HepG2 (cell line): ENCODE results near the gene NISCH. TPM values are rescaled to one million over a fixed set of nuclear protein-coding genes. Genes with fewer than 3 reads are reported as not detected.

Experiments
- ATAC-seq: fragments of 200-7000 bp; cut with Tn5 transposase; 3 replicates; pipeline ENCODE4 v1.9.1; 2020; ENCODE audit warnings: mild to moderate bottlenecking, moderate library complexity
- Bru-seq: library from RNA; stranded (reverse); fragments of 400-500 nt; gene quantifications from one replicate; lab custom pipeline; 2021; lab: Mats Ljungman, UMichigan
- BruChase-seq, 2 experiments: library from RNA; stranded (reverse); fragments of 400-500 nt; gene quantifications; one replicate each; lab custom pipeline; 2021; lab: Mats Ljungman, UMichigan
- BruUV-seq: library from RNA; stranded (reverse); fragments of 400-500 nt; replicated peaks from 2 replicates; lab custom pipeline; 2021; lab: Mats Ljungman, UMichigan
- CTCF ChIA-PET: fragments of 300-600 bp; formaldehyde crosslinking; extraction: SDS; loops from one replicate; lab custom pipeline; 2021; ENCODE audit warnings: low total read pairs, inconsistent platforms, low intra/inter-chr PET ratio; lab: Yijun Ruan, JAX
- POLR2A ChIA-PET: fragments of 350-600 bp; sonication (Branson Sonifier 250); formaldehyde crosslinking; loops from one replicate; lab custom pipeline; 2020; ENCODE audit warnings: antibody characterized with exemption, inconsistent platforms; lab: Yijun Ruan, JAX
- DNase-seq: peaks from one replicate; pipeline ENCODE4 v3.0.0-alpha.2; 2015; ENCODE audit warnings: low spot score
- FAIRE-seq: peaks from 3 replicates; lab custom pipeline; 2011; peaks lifted over from hg19 to GRCh38; lab: Jason Lieb, UNC
- H2AFZ ChIP-seq: one replicate; pipeline ENCODE4 v1.6.1; 2011; ENCODE audit warnings: low read length, inconsistent platforms
- H3K27ac ChIP-seq: fragments of 300-600 bp; 3 replicates; pipeline ENCODE4 v1.8.0; 2011; ENCODE audit warnings: mixed run types, mild to moderate bottlenecking, mixed read lengths, low read length, inconsistent platforms; ENCODE audit not compliant: insufficient read depth; ENCODE audit errors: extremely low read length
- H3K27me3 ChIP-seq, 2 experiments: fragments of 200-600 bp in 1 of 2; 2 replicates in 1 of 2; 3 replicates in 1 of 2; pipeline versions ENCODE4 v1.6.0 to v1.8.0; 2011; ENCODE audit warnings: low read length in 2 of 2, mild to moderate bottlenecking in 2 of 2, moderate library complexity in 2 of 2, inconsistent platforms in 1 of 2; ENCODE audit not compliant: insufficient read depth in 2 of 2, control insufficient read depth in 1 of 2
- H3K36me3 ChIP-seq, 2 experiments: fragments of 200-600 bp in 1 of 2; replicated peaks in 1 of 2; 2 replicates in 1 of 2; 3 replicates in 1 of 2; pipeline versions ENCODE4 v1.5.1 to v1.8.0; 2011; ENCODE audit warnings: low read length in 2 of 2, inconsistent platforms in 1 of 2; ENCODE audit not compliant: insufficient read depth in 2 of 2, control insufficient read depth in 1 of 2
- H3K4me1 ChIP-seq: 2 replicates; pipeline ENCODE4 v1.5.1; 2012; ENCODE audit warnings: low read length, inconsistent platforms; ENCODE audit not compliant: insufficient read depth
- H3K4me2 ChIP-seq: 2 replicates; pipeline ENCODE4 v1.6.0; 2011; ENCODE audit warnings: low read depth, low read length, inconsistent platforms
- H3K4me3 ChIP-seq, 3 experiments: fragments of 200-600 bp in 1 of 3; sonication (generic), shearing (Covaris generic) in 1 of 3; replicated peaks in 1 of 3; 2 replicates each; pipeline ENCODE4 v1.5.1; 2011 to 2016; ENCODE audit warnings: low read length in 3 of 3, inconsistent platforms in 2 of 3, low read depth in 2 of 3, mild to moderate bottlenecking in 2 of 3, control low read depth in 1 of 3, mixed read lengths in 1 of 3; ENCODE audit not compliant: insufficient read depth in 1 of 3
- H3K79me2 ChIP-seq: one replicate; pipeline ENCODE4 v1.6.1; 2011; ENCODE audit warnings: low read length, inconsistent platforms; ENCODE audit not compliant: insufficient read depth
- H3K9ac ChIP-seq: 2 replicates; pipeline ENCODE4 v1.6.0; 2011; ENCODE audit warnings: mild to moderate bottlenecking, low read depth, low read length, inconsistent platforms; ENCODE audit not compliant: insufficient read depth
- H3K9me3 ChIP-seq: 2 replicates; pipeline ENCODE4 v1.5.1; 2012; ENCODE audit warnings: mild to moderate bottlenecking, low read length
- H4K20me1 ChIP-seq: 2 replicates; pipeline ENCODE4 v1.6.0; 2011; ENCODE audit warnings: inconsistent platforms, mild to moderate bottlenecking, low read length, moderate library complexity; ENCODE audit not compliant: insufficient read depth
- BCLAF1 ChIP-seq: fragments of 450-650 bp; IDR thresholded peaks from 2 replicates; pipeline ENCODE4 v1.6.1; 2017; ENCODE audit warnings: mild to moderate bottlenecking
- CEBPG ChIP-seq: IDR thresholded peaks from 2 replicates; pipeline ENCODE4 v1.6.1; 2016
- DPF2 ChIP-seq: sonication (generic); formaldehyde crosslinking; IDR thresholded peaks from 2 replicates; pipeline ENCODE4 v1.4.0; 2020; ENCODE audit warnings: mild to moderate bottlenecking, low read depth, missing genetic modification reagents, borderline replicate concordance
- FOXA3 ChIP-seq: IDR thresholded peaks from 2 replicates; pipeline ENCODE4 v1.6.1; 2016; ENCODE audit warnings: missing genetic modification reagents, missing compliant biosample characterization
- ZFP62 ChIP-seq: sonication (generic); formaldehyde crosslinking; IDR thresholded peaks from 2 replicates; pipeline ENCODE4 v1.4.0; 2020; ENCODE audit warnings: missing genetic modification reagents
- ZNF234 ChIP-seq: sonication (generic); formaldehyde crosslinking; conservative IDR thresholded peaks from 2 replicates; pipeline ENCODE4 v1.5.1; 2020; ENCODE audit warnings: mild to moderate bottlenecking, missing genetic modification reagents
- ZNF260 ChIP-seq: sonication (generic); formaldehyde crosslinking; IDR thresholded peaks from 2 replicates; pipeline ENCODE4 v1.4.0; 2020; ENCODE audit warnings: missing genetic modification reagents, low read depth, mild to moderate bottlenecking, borderline replicate concordance
- ZNF317 ChIP-seq: sonication (generic); formaldehyde crosslinking; IDR thresholded peaks from 2 replicates; pipeline ENCODE4 v1.5.0; 2020; ENCODE audit warnings: mild to moderate bottlenecking, missing genetic modification reagents
- ZNF749 ChIP-seq: sonication (generic); formaldehyde crosslinking; IDR thresholded peaks from 2 replicates; pipeline ENCODE4 v1.8.0; 2022; ENCODE audit warnings: mild to moderate bottlenecking, missing genetic modification reagents, moderate library complexity, borderline replicate concordance
- ZNF770 ChIP-seq: sonication (generic); formaldehyde crosslinking; IDR thresholded peaks from 2 replicates; pipeline ENCODE4 v1.5.0; 2020; ENCODE audit warnings: mild to moderate bottlenecking, missing genetic modification reagents
- WGBS: methylation state at CpG from one replicate; pipeline ENCODE4 v1.1.6; 2017; ENCODE audit warnings: low lambda C conversion rate; 5-methylcytosine and 5-hydroxymethylcytosine counted together
- in situ Hi-C: cut with HindIII; loops from 2 replicates; pipeline ENCODE4 v1.10.0; 2017; ENCODE audit warnings: low pct_unique_long_range_greater_than_20kb; ENCODE audit not compliant: extremely low pct_ligation_motif_present
- intact Hi-C: fragments of 100-400 bp; cut with micrococcal nuclease; formaldehyde crosslinking; loops from one replicate; pipeline ENCODE4 v1.10.0; 2022; ENCODE audit not compliant: unreplicated experiment
- long read RNA-seq, 2 experiments: library from RNA in 1 of 2; library from polyadenylated mRNA in 1 of 2; stranded (forward) in 1 of 2; unstranded in 1 of 2; transcript quantifications; one replicate each; pipeline ENCODE4 v2.0.0, GENCODE V29; 2019 to 2022
- polyA minus RNA-seq, 3 experiments: library from RNA; depleted of rRNA, polyadenylated mRNA; stranded (reverse); fragments of >200 nt; gene quantifications; 2 replicates each; pipeline ENCODE4 v1.2.3, GENCODE V29; 2011; ENCODE audit warnings: low replicate concordance in 1 of 3
- polyA plus RNA-seq, 8 experiments: library from polyadenylated mRNA; depleted of rRNA in 3 of 8; stranded (reverse) in 7 of 8; unstranded in 1 of 8; fragments of >200 nt; fragmentation: Illumina TruSeq in 4 of 8; extraction: Trizol in 4 of 8; gene quantifications; 2 replicates each; pipeline versions ENCODE4 v1.2.1 to v1.2.3, GENCODE V29; 2011 to 2016; ENCODE audit warnings: low read depth in 4 of 8, missing spikeins in 1 of 8, mixed read lengths in 1 of 8; ENCODE audit not compliant: insufficient read depth in 1 of 8
- total RNA-seq, 5 experiments: library from RNA; depleted of rRNA; stranded (reverse); fragments of >200 nt; fragmentation: Illumina TruSeq; extraction: Trizol; gene quantifications; 2 replicates each; pipeline ENCODE4 v1.2.3, GENCODE V29; 2016; ENCODE audit warnings: low read depth in 1 of 5

The NISCH gene
- total RNA-seq (2016; rRNA removed; fragmentation: Illumina TruSeq; extraction: Trizol) (15.3 and 27.0 TPM in 2 replicates), polyA plus RNA-seq (2011; rRNA removed) (47.6 and 63.0 TPM in 2 replicates), polyA minus RNA-seq (2011; rRNA and poly(A)+ RNA removed; ENCODE audit: low replicate concordance) (50.0 and 58.0 TPM in 2 replicates), Bru-seq, nascent RNA (percentile 60 among the genes with signal in this experiment), BruChase-seq, experiment 1, labeled RNA remaining after a 6-hour chase (percentile 82 among the genes with signal in this experiment), BruChase-seq, experiment 2, labeled RNA remaining after a 2-hour chase (percentile 73 among the genes with signal in this experiment)
- 10.8 and 11.5 TPM in 2 replicates for total RNA-seq (2016; cell fraction: cytosol; rRNA removed; fragmentation: Illumina TruSeq; extraction: Trizol; ENCODE audit: low read depth)
- 10.9 and 25.7 TPM in 2 replicates for total RNA-seq (2016; cell fraction: insoluble cytoplasmic fraction; rRNA removed; fragmentation: Illumina TruSeq; extraction: Trizol)
- 11.3 and 12.4 TPM in 2 replicates for total RNA-seq (2016; cell fraction: membrane; rRNA removed; fragmentation: Illumina TruSeq; extraction: Trizol)
- total RNA-seq (2016; cell fraction: nucleus; rRNA removed; fragmentation: Illumina TruSeq; extraction: Trizol), result 36.6 and 40.4 TPM in 2 replicates
- 17.8 and 20.4 TPM in 2 replicates for polyA plus RNA-seq (2011; cell fraction: cytosol; rRNA removed)
- polyA plus RNA-seq (2011; cell fraction: nucleus; rRNA removed), result 441 and 512 TPM in 2 replicates
- polyA plus RNA-seq (2012), result 31.6 and 39.4 TPM in 2 replicates
- polyA plus RNA-seq (2016; cell fraction: cytosol; fragmentation: Illumina TruSeq; extraction: Trizol; ENCODE audit: low read depth), result 3.2 and 3.7 TPM in 2 replicates
- 9.4 and 12.9 TPM in 2 replicates for polyA plus RNA-seq (2016; cell fraction: insoluble cytoplasmic fraction; fragmentation: Illumina TruSeq; extraction: Trizol; ENCODE audit: low read depth)
- 6.4 and 6.7 TPM in 2 replicates for polyA plus RNA-seq (2016; cell fraction: membrane; fragmentation: Illumina TruSeq; extraction: Trizol; ENCODE audit: low read depth)
- 96.6 and 101 TPM in 2 replicates for polyA plus RNA-seq (2016; cell fraction: nucleus; fragmentation: Illumina TruSeq; extraction: Trizol; ENCODE audit: insufficient read depth, low read depth)
- 15.2 and 15.4 TPM in 2 replicates for polyA minus RNA-seq (2011; cell fraction: cytosol; rRNA and poly(A)+ RNA removed)
- 97.0 and 102 TPM in 2 replicates for polyA minus RNA-seq (2011; cell fraction: nucleus; rRNA and poly(A)+ RNA removed)
- long read RNA-seq, experiment 1, full-length matches to known transcripts, result 5 of 12 reads
- long read RNA-seq, experiment 1, partial matches to known transcripts, result 5 of 12 reads
- long read RNA-seq, experiment 1, other reads (novel, unspliced or antisense), result 2 of 12 reads
- long read RNA-seq, experiment 2, full-length matches to known transcripts, result 10 of 39 reads
- long read RNA-seq, experiment 2, partial matches to known transcripts, result 23 of 39 reads
- long read RNA-seq, experiment 2, other reads (novel, unspliced or antisense), result 6 of 39 reads

GRCh38 chr3:52455283-52456168, at the start of gene NISCH:
TSS of gene NISCH (plus strand) at chr3:52455604. CDS start at chr3:52455642, 38 bp downstream.
- Histone ChIP-seq H3K27ac (peak within 1 kb of the TSS; percentile 63), H3K27me3 (no peaks in the 10 kb centered on the region; a peak in 1 of 5 replicates), H3K4me2 (peak within 1 kb of the TSS; percentile 93), H3K9me3 (no peaks in the 10 kb centered on the region), H3K4me3 (peak within 1 kb of the TSS; percentile 90 to 96 (median 92)), H2AFZ (peak within 1 kb of the TSS; percentile 22), H3K79me2 (peaks cover 20% of the 10 kb centered on the region), H4K20me1 (no peaks in the 10 kb centered on the region), H3K36me3 (peaks cover 9 to 22% of the 10 kb centered on the region in 2 experiments; a peak in 4 of 5 replicates), H3K4me1 (peaks cover 64% of the 10 kb centered on the region), H3K9ac (peak within 1 kb of the TSS; percentile 90)
- WGBS, result 1% methylated on average over 54 of the region's 86 CpGs
- DNase-seq, result peak; percentile 58
- CTCF ChIA-PET, result no interaction called here
- POLR2A ChIA-PET, result interaction anchor here (2.5 kb wide), 1 partner anchor 10 kb away, joined by 11 read pairs; the partner anchor contains the start of gene SEMA3G
- in situ Hi-C loops, result loop anchor here (10.0 kb wide), 1 partner anchor 229 kb away; the partner anchor contains the start of genes GNL3 and PBRM1
- BruUV-seq, result no TSS peak
- ATAC-seq, result peak; percentile 38
- FAIRE-seq, result no peak
- intact Hi-C loops, result no loop called here
- TF ChIP-seq DPF2 (no peak), ZNF234 (CRISPR knock-in tag) (peak; percentile 65; the same call in 1 of the 2 replicates), CEBPG (peak; percentile 98), ZNF317 (CRISPR knock-in tag) (no peak), ZNF770 (CRISPR knock-in tag) (no peak), ZFP62 (CRISPR knock-in tag) (no peak), FOXA3 (CRISPR knock-in tag) (peak; percentile 59; the same call in 1 of the 2 replicates), BCLAF1 (no peak), ZNF749 (CRISPR knock-in tag) (no peak), ZNF260 (CRISPR knock-in tag) (no peak)
